GM23248 (cell line): ENCODE data around the gene TUBA1B.

Source experiments
- EZH2 ChIP-seq: fragments of 200-600 bp; sonication (generic); IDR thresholded peaks from 2 replicates; pipeline ENCODE4 v1.6.1; 2018; ENCODE audit warnings: antibody characterized with exemption, mild to moderate bottlenecking; ENCODE audit not compliant: insufficient read depth, poor library complexity, severe bottlenecking
- EZH2phosphoT487 ChIP-seq: fragments of 200-600 bp; sonication (generic); IDR thresholded peaks from 2 replicates; pipeline ENCODE4 v1.6.1; 2018; ENCODE audit warnings: antibody characterized with exemption, moderate library complexity, mild to moderate bottlenecking, low read depth; ENCODE audit not compliant: insufficient read depth

DNA sequence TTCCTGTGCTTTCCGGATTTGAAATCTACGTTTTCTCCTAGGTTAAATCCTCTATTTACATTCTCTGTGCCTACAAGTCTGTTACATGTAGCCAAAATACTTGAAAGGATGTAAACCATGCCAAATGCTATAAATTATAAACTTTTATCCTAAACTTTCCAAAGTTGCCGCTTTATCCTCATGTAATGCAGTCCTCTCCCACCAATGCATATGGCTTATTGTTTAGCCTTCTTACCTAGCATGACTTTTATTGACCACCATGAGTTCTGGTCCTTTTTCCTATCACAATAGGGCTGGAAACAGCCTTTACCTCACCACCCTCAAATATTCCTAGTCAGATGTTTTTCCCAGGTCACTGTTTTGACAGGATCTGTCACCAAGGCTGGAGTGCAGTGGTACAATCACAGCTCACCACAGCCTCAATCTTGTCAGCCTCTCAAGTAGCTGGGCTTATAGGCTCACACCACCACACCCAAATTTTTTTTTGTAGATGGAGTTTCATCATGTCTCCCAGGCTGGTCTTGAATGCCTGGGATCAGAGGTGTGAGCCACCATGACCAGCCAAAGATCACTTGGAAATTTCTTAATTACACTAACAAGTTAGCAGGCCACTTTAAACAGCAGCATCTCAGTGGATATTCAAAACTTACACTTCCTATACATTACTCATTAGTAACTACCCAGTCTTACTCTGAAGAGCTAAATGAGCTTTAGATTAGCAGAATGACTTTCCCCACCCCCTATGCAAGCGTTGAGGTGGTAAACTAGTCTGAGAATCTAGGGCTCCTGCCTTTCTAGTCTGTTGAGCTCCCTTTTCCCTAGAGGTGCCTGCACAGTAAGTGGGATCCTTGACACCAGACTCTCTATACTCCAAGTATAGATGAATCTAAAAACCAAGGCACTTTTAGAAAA lies 4.1 kb downstream of the TUBA1B start:
- TF ChIP-seq EZH2: no peak
- no peak for TF ChIP-seq EZH2phosphoT487
